Natural killer cell (primary cell): ENCODE results near the gene PTPN4. TPM values are rescaled to one million over a fixed set of nuclear protein-coding genes. Genes with fewer than 3 reads are reported as not detected.
"Not testable (repeated sequence)": the region's sequence is repeated elsewhere in the genome, so short reads cannot be mapped to it uniquely, and the experiment has no call there.

Experiments used
- ATAC-seq, 3 donors: fragments of 150-1000 bp in 2 of 3; fragments of 200-7000 bp in 1 of 3; cut with Tn5 transposase; 1 replicate in 1 of 3; 2 replicates in 2 of 3; pipeline ENCODE4 v1.10.0; 2021; ENCODE audit warnings: mild to moderate bottlenecking in 2 of 3, moderate library complexity in 2 of 3
- DNase-seq, 2 donors: peaks; one replicate each; pipeline versions ENCODE4 v3.0.0 to v3.0.0-alpha.2; 2013 to 2021; ENCODE audit warnings: mixed read lengths in 1 of 2
- H3K27ac ChIP-seq: one replicate; pipeline ENCODE4 v1.5.1; 2013; ENCODE audit warnings: mild to moderate bottlenecking, low read length
- H3K27me3 ChIP-seq: one replicate; pipeline ENCODE4 v1.6.1; 2013; ENCODE audit warnings: low read length; ENCODE audit not compliant: control insufficient read depth, insufficient read depth
- H3K36me3 ChIP-seq: one replicate; pipeline ENCODE4 v1.6.1; 2013; ENCODE audit warnings: low read length; ENCODE audit not compliant: control insufficient read depth, insufficient read depth
- H3K4me1 ChIP-seq: one replicate; pipeline ENCODE4 v1.6.1; 2013; ENCODE audit warnings: low read length; ENCODE audit not compliant: control insufficient read depth, insufficient read depth
- H3K4me3 ChIP-seq: one replicate; pipeline ENCODE4 v1.5.1; 2013; ENCODE audit warnings: low read length
- H3K9me3 ChIP-seq: one replicate; pipeline ENCODE4 v1.6.1; 2013; ENCODE audit warnings: low read length; ENCODE audit not compliant: control insufficient read depth, insufficient read depth
- H3K27ac Mint-ChIP-seq, 2 donors: one replicate each; pipeline ENCODE4 v1.8.0; 2022; ENCODE audit warnings: mild to moderate bottlenecking in 2 of 2, mixed read lengths in 2 of 2, moderate library complexity in 1 of 2
- H3K27me3 Mint-ChIP-seq, 2 donors: one replicate each; pipeline ENCODE4 v1.8.0; 2022; ENCODE audit warnings: low read depth in 2 of 2, mixed read lengths in 2 of 2
- H3K36me3 Mint-ChIP-seq: one replicate; pipeline ENCODE4 v1.8.0; 2022; ENCODE audit warnings: mixed read lengths
- H3K4me1 Mint-ChIP-seq, 2 donors: one replicate each; pipeline ENCODE4 v1.8.0; 2022; ENCODE audit warnings: mixed read lengths in 2 of 2
- H3K4me3 Mint-ChIP-seq: one replicate; pipeline ENCODE4 v1.8.0; 2022; ENCODE audit warnings: mild to moderate bottlenecking, moderate library complexity, mixed read lengths
- H3K9me3 Mint-ChIP-seq, 2 donors: one replicate each; pipeline ENCODE4 v1.8.0; 2022; ENCODE audit warnings: mixed read lengths in 2 of 2
- WGBS: methylation state at CpG from one replicate; pipeline ENCODE4 v1.1.7; 2013; ENCODE audit warnings: missing lambda C conversion rate; ENCODE audit not compliant: insufficient coverage; 5-methylcytosine and 5-hydroxymethylcytosine counted together
- intact Hi-C: fragments of 100-400 bp; cut with micrococcal nuclease; formaldehyde crosslinking; loops from one replicate; pipeline ENCODE4 v1.14.2; 2022
- total RNA-seq, 4 donors: library from RNA; stranded (reverse); fragments of 120-200 nt in 1 of 4; gene quantifications; one replicate each; pipeline versions ENCODE4 v1.2.3 to v1.2.4, GENCODE V29; 2013 to 2022
- TF ChIP-seq, protein P1 (sequence below): fragments of 200-600 bp; IDR thresholded peaks from one replicate; pipeline ENCODE4 v1.8.0; 2022; ENCODE audit warnings: antibody characterized with exemption

Gene PTPN4
- total RNA-seq, 3 donors from 2014 or later (not counting 1 experiment from before 2014, with no cell fraction given): 265 to 347 (median 283) TPM

DNA sequence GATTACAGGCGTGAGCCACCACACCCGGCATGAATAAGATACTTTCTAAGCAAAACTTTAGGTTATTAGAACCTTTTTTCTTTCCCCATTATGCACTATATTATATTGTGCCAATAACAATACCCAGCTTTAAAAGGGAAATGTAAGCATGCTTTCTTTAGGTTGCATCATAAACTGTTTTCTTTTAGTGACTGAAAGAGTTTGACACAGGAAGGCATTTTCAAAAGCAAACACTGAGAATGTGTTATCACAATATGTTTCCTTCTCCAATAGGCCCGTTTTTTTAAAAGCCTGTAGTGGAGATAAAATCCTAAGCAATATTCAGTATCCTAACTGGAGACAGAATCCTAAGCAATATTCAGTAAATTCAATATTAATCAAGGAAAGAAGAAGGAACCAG is 236.4 kb downstream of the PTPN4 start:
- Histone ChIP-seq H3K4me3 (no peak overlapping the region), H3K27ac (no peak overlapping the region), H3K9me3 (no peaks in the 10 kb centered on the region), H3K36me3 (no peaks in the 10 kb centered on the region), H3K27me3 (no peaks in the 10 kb centered on the region), H3K4me1 (no peaks in the 10 kb centered on the region)
- intact Hi-C loops: no loop called here
- Mint-ChIP-seq H3K27ac (no peak overlapping the region), H3K27me3 (peaks cover 4 to 7% of the 10 kb centered on the region in 2 donors), H3K4me3 (no peak overlapping the region), H3K36me3 (no peaks in the 10 kb centered on the region), H3K9me3 (no peaks in the 10 kb centered on the region), H3K4me1 (no peaks in the 10 kb centered on the region)
- DNase-seq (no peak), ATAC-seq (no peak)
- TF ChIP-seq, protein P1, sequence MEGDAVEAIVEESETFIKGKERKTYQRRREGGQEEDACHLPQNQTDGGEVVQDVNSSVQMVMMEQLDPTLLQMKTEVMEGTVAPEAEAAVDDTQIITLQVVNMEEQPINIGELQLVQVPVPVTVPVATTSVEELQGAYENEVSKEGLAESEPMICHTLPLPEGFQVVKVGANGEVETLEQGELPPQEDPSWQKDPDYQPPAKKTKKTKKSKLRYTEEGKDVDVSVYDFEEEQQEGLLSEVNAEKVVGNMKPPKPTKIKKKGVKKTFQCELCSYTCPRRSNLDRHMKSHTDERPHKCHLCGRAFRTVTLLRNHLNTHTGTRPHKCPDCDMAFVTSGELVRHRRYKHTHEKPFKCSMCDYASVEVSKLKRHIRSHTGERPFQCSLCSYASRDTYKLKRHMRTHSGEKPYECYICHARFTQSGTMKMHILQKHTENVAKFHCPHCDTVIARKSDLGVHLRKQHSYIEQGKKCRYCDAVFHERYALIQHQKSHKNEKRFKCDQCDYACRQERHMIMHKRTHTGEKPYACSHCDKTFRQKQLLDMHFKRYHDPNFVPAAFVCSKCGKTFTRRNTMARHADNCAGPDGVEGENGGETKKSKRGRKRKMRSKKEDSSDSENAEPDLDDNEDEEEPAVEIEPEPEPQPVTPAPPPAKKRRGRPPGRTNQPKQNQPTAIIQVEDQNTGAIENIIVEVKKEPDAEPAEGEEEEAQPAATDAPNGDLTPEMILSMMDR: no peak
- 92% methylated on average over 2 of the region's 3 CpGs for WGBS

DNA sequence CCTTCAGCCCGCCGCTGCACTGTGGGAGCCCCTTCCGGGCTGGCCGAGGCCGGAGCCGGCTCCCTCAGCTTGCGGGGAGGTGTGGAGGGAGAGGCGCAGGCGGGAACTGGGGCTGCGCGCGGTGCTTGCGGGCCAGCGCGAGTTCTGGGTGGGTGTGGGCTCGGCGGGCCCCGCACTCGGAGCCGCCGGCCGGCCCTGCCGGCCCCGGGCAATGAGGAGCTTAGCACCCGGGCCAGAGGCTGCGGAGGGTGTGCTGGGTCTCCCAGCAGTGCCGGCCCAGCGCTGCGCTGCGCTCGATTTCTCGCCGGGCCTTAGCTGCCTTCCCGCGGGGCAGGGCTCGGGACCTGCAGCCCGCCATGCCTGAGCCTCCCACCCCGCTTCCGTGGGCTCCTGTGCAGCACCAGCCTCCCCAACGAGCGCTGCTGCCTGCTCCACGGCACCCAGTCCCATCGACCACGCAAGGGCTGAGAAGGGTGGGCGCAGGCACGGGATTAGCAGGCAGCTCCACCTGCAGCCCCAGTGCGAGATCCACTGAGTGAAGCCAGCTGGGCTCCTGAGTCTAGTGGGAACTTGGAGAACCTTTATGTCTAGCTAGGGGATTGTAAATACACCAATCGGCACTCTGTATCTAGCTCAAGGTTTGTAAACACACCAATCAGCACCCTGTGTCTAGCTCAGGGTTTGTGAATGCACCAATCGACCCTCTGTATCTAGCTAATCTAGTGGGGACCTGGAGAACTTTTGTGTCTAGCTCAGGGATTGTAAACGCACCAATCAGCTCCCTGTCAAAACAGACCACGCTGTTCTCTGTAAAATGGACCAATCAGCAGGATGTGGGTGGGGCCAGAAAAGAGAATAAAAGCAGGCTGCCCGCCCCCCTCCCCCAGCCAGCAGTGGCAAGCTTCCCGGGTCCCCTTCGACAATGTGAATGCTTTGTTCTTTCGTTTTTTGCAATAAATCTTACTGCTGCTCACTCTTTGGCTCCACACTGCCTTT is 237.5 kb downstream of the PTPN4 start:
- H3K36me3 Mint-ChIP-seq, H3K4me3 ChIP-seq, H3K4me1 Mint-ChIP-seq, intact Hi-C loops, H3K27me3 Mint-ChIP-seq, H3K27ac Mint-ChIP-seq, H3K9me3 ChIP-seq, H3K4me3 Mint-ChIP-seq, DNase-seq, H3K4me1 ChIP-seq, H3K27me3 ChIP-seq, H3K36me3 ChIP-seq, ATAC-seq, H3K9me3 Mint-ChIP-seq, H3K27ac ChIP-seq: not testable (repeated sequence)
- WGBS: 95% methylated on average over 54 of the region's 55 CpGs

DNA sequence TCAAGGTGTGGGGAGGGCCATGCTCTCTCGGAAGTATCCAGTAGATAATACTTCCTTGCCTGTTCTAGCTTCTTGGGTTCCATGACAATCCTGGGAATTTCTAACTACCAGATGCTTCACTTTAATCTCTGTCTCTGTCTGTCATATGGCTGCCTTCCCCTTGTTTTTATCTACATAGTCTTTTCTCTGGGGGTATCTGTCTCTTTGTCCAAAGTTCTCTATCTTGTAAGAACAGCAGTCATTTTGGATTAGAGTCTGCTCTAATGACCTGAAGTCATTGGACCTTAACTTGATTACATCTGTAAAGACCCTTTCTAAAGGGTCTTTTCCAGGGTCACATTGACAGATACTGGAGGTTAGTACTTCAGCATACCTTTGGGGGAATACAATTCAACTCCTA is 241.7 kb downstream of the PTPN4 start:
- H3K36me3 Mint-ChIP-seq: no peaks in the 10 kb centered on the region
- H3K4me3 Mint-ChIP-seq: no peak overlapping the region
- no peaks in the 10 kb centered on the region for H3K4me1 Mint-ChIP-seq
- H3K27me3 Mint-ChIP-seq: peaks cover 7 to 8% of the 10 kb centered on the region in 2 donors
- H3K9me3 ChIP-seq: no peaks in the 10 kb centered on the region
- no peaks in the 10 kb centered on the region for H3K9me3 Mint-ChIP-seq
- ATAC-seq (no peak), DNase-seq (no peak)
- H3K27me3 ChIP-seq: no peaks in the 10 kb centered on the region
- no peak overlapping the region for H3K4me3 ChIP-seq
- 100% methylated on average over 1 of the region's 1 CpG for WGBS
- H3K27ac Mint-ChIP-seq: no peak overlapping the region
- no peak overlapping the region for H3K27ac ChIP-seq
- TF ChIP-seq, protein P1: no peak
- no peaks in the 10 kb centered on the region for H3K36me3 ChIP-seq
- no peaks in the 10 kb centered on the region for H3K4me1 ChIP-seq
- intact Hi-C loops: no loop called here

DNA sequence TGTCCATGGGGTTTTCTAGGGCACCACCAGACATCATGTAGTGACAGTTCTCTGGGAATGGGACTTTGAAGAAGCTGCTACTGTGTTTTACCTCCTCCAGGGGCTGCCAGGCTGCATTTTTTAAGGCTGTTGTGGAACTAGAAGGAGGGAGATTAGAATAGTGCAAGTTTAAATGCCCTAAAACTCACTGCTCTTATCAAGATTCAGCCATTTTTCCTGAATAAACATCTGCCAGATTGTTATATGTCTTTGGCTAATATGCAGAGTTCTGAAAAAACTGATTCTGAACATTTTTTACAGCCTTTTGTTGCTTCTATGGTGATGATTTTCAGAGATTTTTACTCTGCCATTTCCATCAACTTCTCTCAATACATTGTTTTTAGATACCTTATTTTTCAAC is 244.5 kb downstream of the PTPN4 start:
- Histone ChIP-seq H3K27ac (no peak overlapping the region), H3K9me3 (no peaks in the 10 kb centered on the region), H3K4me3 (no peak overlapping the region), H3K36me3 (no peaks in the 10 kb centered on the region), H3K27me3 (no peaks in the 10 kb centered on the region), H3K4me1 (no peaks in the 10 kb centered on the region)
- Mint-ChIP-seq H3K27me3 (peaks cover 0 to 8% of the 10 kb centered on the region in 2 donors), H3K27ac (no peak overlapping the region), H3K9me3 (no peaks in the 10 kb centered on the region), H3K36me3 (no peaks in the 10 kb centered on the region), H3K4me3 (no peak overlapping the region), H3K4me1 (no peaks in the 10 kb centered on the region)
- TF ChIP-seq, protein P1: no peak
- intact Hi-C loops: no loop called here
- DNase-seq (no peak), ATAC-seq (no peak)
